HAP-1 (cell line): ENCODE data around the gene RBM43.

Experiments
- DNase-seq, 2 experiments: peaks; one replicate each; pipeline ENCODE4 v3.0.0-alpha.2; 2016 to 2020; ENCODE audit warnings: low spot score in 2 of 2
- H3K27me3 ChIP-seq: fragments of 250-450 bp; sonication (Bioruptor Pico); 2 replicates; pipeline ENCODE4 v1.5.1; 2020; ENCODE audit warnings: low read depth, mild to moderate bottlenecking, moderate library complexity
- H3K36me3 ChIP-seq: fragments of 250-450 bp; sonication (Bioruptor Pico); replicated peaks from 2 replicates; pipeline ENCODE4 v1.5.1; 2020; ENCODE audit warnings: mild to moderate bottlenecking
- H3K4me1 ChIP-seq: fragments of 250-450 bp; sonication (Bioruptor Pico); 2 replicates; pipeline ENCODE4 v1.5.1; 2020; ENCODE audit warnings: mild to moderate bottlenecking
- H3K4me3 ChIP-seq: fragments of 250-450 bp; sonication (Bioruptor Pico); 2 replicates; pipeline ENCODE4 v1.5.1; 2020; ENCODE audit warnings: mild to moderate bottlenecking, moderate library complexity
- H3K9me3 ChIP-seq: fragments of 250-450 bp; sonication (Bioruptor Pico); 2 replicates; pipeline ENCODE4 v1.5.1; 2020; ENCODE audit warnings: mild to moderate bottlenecking, moderate library complexity
- in situ Hi-C: fragments of 300-500 bp; cut with MboI; formaldehyde crosslinking; loops from 3 replicates; pipeline ENCODE4 v1.14.3; 2020; ENCODE audit warnings: low sequenced_read_pairs, inconsistent platforms, mixed read lengths

The RBM43 gene

DNA sequence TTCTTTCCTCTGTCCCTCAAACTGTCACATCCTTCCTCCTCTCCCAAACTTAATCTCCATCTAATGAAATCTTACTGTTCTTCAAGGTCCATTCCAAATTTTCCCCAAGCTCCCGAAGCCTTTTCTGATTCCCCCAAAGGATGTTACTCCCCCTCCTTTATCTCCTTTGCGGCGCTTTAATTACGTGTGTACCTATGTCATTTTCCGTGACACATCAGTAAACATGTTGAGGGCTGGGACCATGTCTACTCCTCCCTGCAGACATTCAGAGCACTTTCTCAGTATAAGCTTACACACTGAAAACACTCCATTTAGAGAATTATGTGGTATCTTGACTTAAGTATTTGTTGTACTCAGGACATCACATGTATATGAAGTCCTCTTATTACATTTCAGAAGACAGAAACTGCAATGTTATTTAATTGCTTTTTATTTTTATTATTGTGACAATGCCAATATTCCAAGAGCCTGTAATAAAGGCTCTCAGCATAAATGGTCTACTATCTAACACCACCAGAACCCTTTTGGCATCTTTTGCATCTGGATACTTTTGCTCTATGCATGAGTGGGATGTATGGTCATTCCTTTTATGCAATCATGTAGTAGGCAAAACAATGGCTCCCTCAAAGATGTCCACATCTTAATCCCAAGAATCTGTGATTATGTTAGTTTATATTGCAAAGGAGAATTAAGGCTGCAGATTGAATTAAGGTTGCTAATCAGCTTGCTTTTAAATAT, 26.0 kb upstream of the RBM43 start:
- Histone ChIP-seq H3K4me3 (no peak overlapping the region), H3K9me3 (no peaks in the 10 kb centered on the region), H3K27me3 (no peaks in the 10 kb centered on the region), H3K4me1 (peaks cover 8% of the 10 kb centered on the region), H3K36me3 (no peaks in the 10 kb centered on the region)
- DNase-seq = no peak
- in situ Hi-C loops = no loop called here

DNA sequence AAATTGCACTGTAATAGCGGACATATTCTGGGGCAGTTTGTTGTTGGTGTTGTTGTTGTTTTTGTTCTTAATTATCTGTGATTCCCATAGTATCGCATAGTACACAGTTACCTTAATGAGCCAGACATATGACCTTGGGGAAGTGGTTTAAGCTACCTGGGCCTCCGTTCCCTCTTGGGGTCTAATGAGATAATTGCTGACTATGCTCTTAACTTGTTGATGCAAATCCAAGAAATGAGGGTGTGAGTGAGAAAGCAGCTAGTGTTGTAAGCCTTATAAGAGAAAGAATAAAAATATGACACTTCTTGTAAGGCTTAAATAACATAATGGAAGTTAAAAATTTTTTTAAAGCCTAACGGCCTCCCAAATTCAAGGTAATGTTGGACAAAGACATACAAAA, 20.7 kb upstream of the RBM43 start:
- DNase-seq = no peak
- Histone ChIP-seq H3K36me3 (no peaks in the 10 kb centered on the region), H3K9me3 (no peaks in the 10 kb centered on the region), H3K4me3 (no peak overlapping the region), H3K27me3 (no peaks in the 10 kb centered on the region), H3K4me1 (no peaks in the 10 kb centered on the region)
- in situ Hi-C loops = no loop called here

GRCh38 chr2:151280271-151280670, 18.6 kb upstream of the RBM43 start:
- DNase-seq = no peak
- Histone ChIP-seq H3K27me3 (no peaks in the 10 kb centered on the region), H3K4me1 (no peaks in the 10 kb centered on the region), H3K36me3 (no peaks in the 10 kb centered on the region), H3K4me3 (no peak overlapping the region), H3K9me3 (no peaks in the 10 kb centered on the region)
- in situ Hi-C loops = no loop called here

DNA sequence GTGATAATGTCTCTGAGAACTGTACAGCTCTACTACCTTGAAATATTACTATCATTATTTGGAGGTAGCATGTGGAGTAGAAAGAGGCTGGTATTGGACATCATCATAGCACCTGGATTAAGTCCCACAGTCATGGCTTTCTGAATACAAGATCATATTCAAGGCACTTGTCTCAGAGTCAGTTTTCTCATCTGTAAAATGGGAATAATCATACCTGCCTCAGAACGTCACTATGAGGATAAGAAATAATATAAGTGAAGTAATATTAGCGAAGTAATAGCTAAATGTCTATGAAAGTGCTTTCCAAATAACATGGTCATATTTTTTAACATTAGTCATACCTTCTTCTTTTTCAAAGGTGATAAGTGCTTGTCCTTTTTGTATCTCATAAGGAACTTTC, 16.8 kb upstream of the RBM43 start:
- Histone ChIP-seq H3K4me1 (peaks cover 3% of the 10 kb centered on the region; the same call in 1 of the 2 replicates), H3K9me3 (no peaks in the 10 kb centered on the region), H3K36me3 (no peaks in the 10 kb centered on the region), H3K4me3 (no peak overlapping the region), H3K27me3 (no peaks in the 10 kb centered on the region)
- DNase-seq = no peak
- in situ Hi-C loops = no loop called here

- Histone ChIP-seq H3K36me3 (no peaks in the 10 kb centered on the region), H3K27me3 (no peaks in the 10 kb centered on the region), H3K9me3 (no peaks in the 10 kb centered on the region), H3K4me1 (peaks cover 3% of the 10 kb centered on the region; the same call in 1 of the 2 replicates), H3K4me3 (no peak overlapping the region)
- in situ Hi-C loops = no loop called here
- DNase-seq = no peak
These were observed 15.4 kb upstream of the RBM43 start for GRCh38 chr2:151277067-151277466.

GRCh38 chr2:151275291-151275690, 13.6 kb upstream of the RBM43 start:
- DNase-seq = peak; percentile 50 to 75

GRCh38 chr2:151271824-151272223, 10.2 kb upstream of the RBM43 start:
- no peaks in the 10 kb centered on the region for H3K9me3 ChIP-seq
- no peaks in the 10 kb centered on the region for H3K36me3 ChIP-seq
- no peak overlapping the region for H3K4me3 ChIP-seq
- no peaks in the 10 kb centered on the region for H3K27me3 ChIP-seq
- in situ Hi-C loops = no loop called here
- H3K4me1 ChIP-seq = peaks cover 3% of the 10 kb centered on the region; the same call in 1 of the 2 replicates
- no peak for DNase-seq

More at GRCh38 chr2:151275291-151275690, 13.6 kb upstream of the RBM43 start:
- in situ Hi-C loops = no loop called here
- Histone ChIP-seq H3K36me3 (no peaks in the 10 kb centered on the region), H3K4me1 (peaks cover 3% of the 10 kb centered on the region; the same call in 1 of the 2 replicates), H3K9me3 (no peaks in the 10 kb centered on the region), H3K4me3 (no peak overlapping the region), H3K27me3 (no peaks in the 10 kb centered on the region)

- Histone ChIP-seq H3K4me1 (peaks cover 2% of the 10 kb centered on the region; the same call in 1 of the 2 replicates), H3K4me3 (no peak overlapping the region), H3K9me3 (no peaks in the 10 kb centered on the region), H3K27me3 (no peaks in the 10 kb centered on the region), H3K36me3 (no peaks in the 10 kb centered on the region)
- DNase-seq = no peak
- in situ Hi-C loops = no loop called here
These were observed 8.3 kb upstream of the RBM43 start for GRCh38 chr2:151269798-151270568.

DNA sequence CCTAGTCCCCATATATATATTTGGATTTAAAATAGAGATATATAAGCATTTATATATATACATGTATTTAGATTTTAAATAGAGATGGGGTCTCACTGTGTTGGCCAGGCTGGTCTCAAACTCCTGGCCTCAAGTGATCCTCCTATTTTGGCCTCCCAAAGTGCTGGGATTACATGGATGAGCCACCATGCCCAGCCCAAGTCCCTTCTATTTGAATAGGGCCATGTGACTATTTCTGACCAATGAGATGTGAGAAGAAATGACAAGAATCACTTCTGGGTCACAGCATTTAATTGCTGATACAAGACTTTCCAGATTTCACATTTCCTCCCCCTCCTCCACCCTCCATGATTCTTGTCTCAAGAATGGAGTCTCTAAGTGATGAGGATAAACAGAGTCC, 6.4 kb upstream of the RBM43 start:
- in situ Hi-C loops = no loop called here

GRCh38 chr2:151267537-151267936, 5.9 kb upstream of the RBM43 start:
- Histone ChIP-seq H3K4me3 (no peak overlapping the region), H3K9me3 (no peaks in the 10 kb centered on the region)
- in situ Hi-C loops = no loop called here

More for the DNA sequence above, 6.4 kb upstream of the RBM43 start:
- Histone ChIP-seq H3K27me3 (no peaks in the 10 kb centered on the region), H3K4me3 (no peak overlapping the region), H3K4me1 (no peaks in the 10 kb centered on the region), H3K36me3 (no peaks in the 10 kb centered on the region), H3K9me3 (no peaks in the 10 kb centered on the region)
- DNase-seq = no peak

DNA sequence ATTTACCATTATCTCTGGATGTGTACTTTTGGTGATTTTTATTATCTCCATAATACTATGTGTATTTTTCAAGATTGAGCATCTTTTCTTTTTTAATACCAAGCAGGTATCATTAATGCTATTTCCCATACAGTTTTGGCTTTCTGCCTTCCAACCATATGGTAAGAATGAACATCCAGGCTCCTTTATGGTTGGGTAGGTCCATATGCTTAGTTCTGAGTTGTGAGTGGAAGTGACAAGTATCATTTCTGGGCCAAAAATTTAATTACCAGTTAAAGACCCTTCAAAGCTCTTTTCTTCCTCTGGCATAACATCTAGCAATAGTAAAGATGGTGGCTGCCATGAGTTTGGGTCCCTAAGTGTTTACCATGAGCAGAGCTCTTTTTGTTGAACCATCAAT, 4.3 kb upstream of the RBM43 start:
- DNase-seq = no peak
- Histone ChIP-seq H3K9me3 (no peaks in the 10 kb centered on the region), H3K4me3 (no peak overlapping the region), H3K4me1 (peaks cover 6% of the 10 kb centered on the region), H3K27me3 (no peaks in the 10 kb centered on the region), H3K36me3 (no peaks in the 10 kb centered on the region)
- in situ Hi-C loops = no loop called here

More at GRCh38 chr2:151267537-151267936, 5.9 kb upstream of the RBM43 start:
- Histone ChIP-seq H3K36me3 (no peaks in the 10 kb centered on the region), H3K27me3 (no peaks in the 10 kb centered on the region), H3K4me1 (no peaks in the 10 kb centered on the region)
- DNase-seq = no peak

DNA sequence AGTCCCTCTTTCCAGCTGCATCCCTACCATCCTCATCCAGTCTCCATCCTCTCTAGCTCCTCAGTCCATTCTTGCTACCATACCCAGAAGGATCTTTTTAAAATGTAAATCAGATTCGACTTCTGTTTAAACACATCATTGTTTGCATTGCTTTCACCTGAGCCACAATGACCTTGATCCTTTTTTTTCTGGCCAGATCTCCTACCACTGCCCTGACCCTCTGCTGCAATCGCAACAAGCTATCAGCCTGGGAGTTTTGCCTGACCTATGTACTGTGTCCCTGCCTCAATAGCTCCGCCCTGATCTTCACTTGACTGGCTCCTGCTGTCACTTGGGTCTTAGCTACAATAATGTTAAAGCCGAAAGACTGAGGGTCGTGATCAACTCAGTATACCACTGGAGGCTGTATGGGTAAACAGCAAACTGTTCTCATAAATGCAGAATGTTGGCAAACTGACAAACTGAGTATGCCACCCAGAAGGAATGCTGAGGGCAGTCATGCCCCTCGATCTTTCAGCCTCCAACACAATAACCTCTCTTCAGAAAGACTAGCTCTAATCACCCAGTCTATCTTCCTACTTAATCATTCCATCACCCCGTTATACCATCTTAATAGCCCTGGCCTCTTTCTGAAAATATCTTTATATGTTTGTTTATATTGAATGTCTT, 2.6 kb upstream of the RBM43 start:
- no peak for DNase-seq
- Histone ChIP-seq H3K36me3 (no peaks in the 10 kb centered on the region), H3K4me3 (no peak overlapping the region), H3K27me3 (no peaks in the 10 kb centered on the region), H3K4me1 (peaks cover 11% of the 10 kb centered on the region), H3K9me3 (no peaks in the 10 kb centered on the region)
- in situ Hi-C loops = no loop called here

GRCh38 chr2:151262629-151263028, 966 bp upstream of the RBM43 start:
- no peak for DNase-seq
- no peak overlapping the region for H3K4me3 ChIP-seq
- in situ Hi-C loops = no loop called here
- peaks cover 11% of the 10 kb centered on the region for H3K4me1 ChIP-seq
- H3K27me3 ChIP-seq = no peaks in the 10 kb centered on the region
- no peaks in the 10 kb centered on the region for H3K36me3 ChIP-seq
- H3K9me3 ChIP-seq = no peaks in the 10 kb centered on the region

- Histone ChIP-seq H3K27me3 (no peaks in the 10 kb centered on the region), H3K4me3 (peak overlapping the region; percentile 41), H3K36me3 (no peaks in the 10 kb centered on the region), H3K9me3 (no peaks in the 10 kb centered on the region), H3K4me1 (peaks cover 11% of the 10 kb centered on the region)
- in situ Hi-C loops = no loop called here
- no peak for DNase-seq
These were observed 271 bp upstream of the RBM43 start for GRCh38 chr2:151261977-151262291.
